ENCODE results near the gene ATG16L2. TPM values are rescaled to one million over a fixed set of nuclear protein-coding genes. Genes with fewer than 3 reads are reported as not detected.

The ATG16L2 gene
- 6.2 and 10.6 TPM in 2 replicates for total RNA-seq

GRCh38 chr11:72814286-72815109, at the start of gene ATG16L2:
Gene ATG16L2, plus strand, starts transcription at chr11:72814411. Its CDS starts 35 bp downstream, at chr11:72814446.

GRCh38 chr11:72793425-72794367, 20.5 kb upstream of the ATG16L2 start, which contains the start of gene STARD10:
Gene STARD10, minus strand, starts transcription at chr11:72794047. Its CDS starts 12,866 bp downstream, at chr11:72781181.

Small RNAs within 50 kb of the gene (small RNA-seq; reads per million reads assigned to genes)
- gene MIR4692 (not detected), gene RF00019 (not detected), gene RNU6-672P (not detected)

Other genes starting within 250 kb of the ATG16L2 start
- 0.37 and 1.2 TPM in 2 replicates for gene PDE2A, start 140.0 kb upstream of the ATG16L2 start, total RNA-seq
- 65.4 and 87.4 TPM in 2 replicates for gene ARAP1, start 62.0 kb upstream of the ATG16L2 start, total RNA-seq
- 5.5 and 7.2 TPM in 2 replicates for gene STARD10, start 20.4 kb upstream of the ATG16L2 start, total RNA-seq

All from subcutaneous preadipocyte (primary cell).